GM23338 (cell line): ENCODE data around the gene SPNS3. TPM values are rescaled to one million over a fixed set of nuclear protein-coding genes. Genes with fewer than 3 reads are reported as not detected.

Source experiments
- ATAC-seq: fragments of 200-7000 bp; cut with Tn5 transposase; 3 replicates; pipeline ENCODE4 v1.9.1; 2020
- DNase-seq: peaks from one replicate; pipeline ENCODE4 v3.0.0-alpha.2; 2015; ENCODE audit warnings: low spot score
- H2AFZ ChIP-seq: fragments of 200-600 bp; sonication (generic); 2 replicates; pipeline ENCODE4 v1.8.0; 2016; ENCODE audit warnings: antibody characterized with exemption, mild to moderate bottlenecking, moderate library complexity
- H3F3A ChIP-seq: fragments of 200-600 bp; sonication (generic); replicated peaks from 2 replicates; pipeline ENCODE4 v1.8.0; 2017; ENCODE audit warnings: antibody characterized with exemption, mixed run types, low read depth
- H3K27ac ChIP-seq: fragments of 200-600 bp; sonication (generic); 2 replicates; pipeline ENCODE4 v1.6.1; 2016; ENCODE audit warnings: low read depth
- H3K27me3 ChIP-seq: fragments of 200-600 bp; sonication (generic); 2 replicates; pipeline ENCODE4 v1.8.0; 2016; ENCODE audit warnings: mild to moderate bottlenecking, mixed run types, moderate library complexity; ENCODE audit not compliant: insufficient read depth
- H3K36me3 ChIP-seq: fragments of 200-600 bp; sonication (generic); 2 replicates; pipeline ENCODE4 v1.8.0; 2016; ENCODE audit warnings: mild to moderate bottlenecking; ENCODE audit not compliant: insufficient read depth
- H3K4me1 ChIP-seq: fragments of 200-600 bp; sonication (generic); 2 replicates; pipeline ENCODE4 v1.8.0; 2016; ENCODE audit warnings: mild to moderate bottlenecking, moderate library complexity; ENCODE audit not compliant: insufficient read depth
- H3K4me2 ChIP-seq: fragments of 200-600 bp; sonication (generic); 2 replicates; pipeline ENCODE4 v1.7.1; 2017; ENCODE audit warnings: mixed run types
- H3K4me3 ChIP-seq: fragments of 200-600 bp; sonication (generic); 2 replicates; pipeline ENCODE4 v1.6.1; 2016; ENCODE audit warnings: mixed run types
- H3K79me2 ChIP-seq: fragments of 200-600 bp; sonication (generic); replicated peaks from 2 replicates; pipeline ENCODE4 v1.8.0; 2017; ENCODE audit warnings: mild to moderate bottlenecking; ENCODE audit not compliant: insufficient read depth
- H3K9me2 ChIP-seq: fragments of 200-600 bp; sonication (generic); 2 replicates; pipeline ENCODE4 v1.8.0; 2017; ENCODE audit not compliant: insufficient read depth
- H4K20me1 ChIP-seq: fragments of 200-600 bp; sonication (generic); replicated peaks from 2 replicates; pipeline ENCODE4 v1.8.0; 2017; ENCODE audit warnings: mild to moderate bottlenecking; ENCODE audit not compliant: insufficient read depth
- H3K27ac Mint-ChIP-seq: 2 replicates; pipeline ENCODE4 v1.8.0; 2020; ENCODE audit warnings: inconsistent platforms, mild to moderate bottlenecking, moderate library complexity, mixed read lengths
- H3K27me3 Mint-ChIP-seq: 3 replicates; pipeline ENCODE4 v1.8.0; 2022; ENCODE audit warnings: low read depth, mild to moderate bottlenecking, moderate library complexity, mixed read lengths, inconsistent platforms; ENCODE audit not compliant: insufficient read depth, poor library complexity
- H3K36me3 Mint-ChIP-seq: 3 replicates; pipeline ENCODE4 v1.8.0; 2021; ENCODE audit warnings: low read depth, mild to moderate bottlenecking, inconsistent platforms, moderate library complexity, mixed read lengths
- H3K4me1 Mint-ChIP-seq: 3 replicates; pipeline ENCODE4 v1.8.0; 2020; ENCODE audit warnings: mild to moderate bottlenecking, inconsistent platforms, mixed read lengths
- H3K4me3 Mint-ChIP-seq: 3 replicates; pipeline ENCODE4 v1.8.0; 2021; ENCODE audit warnings: moderate library complexity, mild to moderate bottlenecking, inconsistent platforms, mixed read lengths
- H3K9me3 Mint-ChIP-seq: 3 replicates; pipeline ENCODE4 v1.8.0; 2020; ENCODE audit warnings: moderate library complexity, mild to moderate bottlenecking, inconsistent platforms, mixed read lengths
- ETS1 ChIP-seq: IDR thresholded peaks from 2 replicates; pipeline ENCODE4 v1.6.1; 2016; ENCODE audit warnings: antibody characterized with exemption
- EZH2 ChIP-seq: fragments of 200-600 bp; sonication (generic); IDR thresholded peaks from one replicate; pipeline ENCODE4 v1.8.0; 2017; ENCODE audit warnings: antibody characterized with exemption, mild to moderate bottlenecking, low read depth; ENCODE audit not compliant: unreplicated experiment
- EZH2phosphoT487 ChIP-seq: fragments of 200-600 bp; sonication (generic); IDR thresholded peaks from one replicate; pipeline ENCODE4 v1.8.1; 2018; ENCODE audit warnings: antibody characterized with exemption; ENCODE audit not compliant: unreplicated experiment
- JUNB ChIP-seq: IDR thresholded peaks from one replicate; pipeline ENCODE4 v1.6.1; 2016; ENCODE audit warnings: antibody characterized with exemption; ENCODE audit not compliant: unreplicated experiment
- NANOG ChIP-seq: IDR thresholded peaks from 2 replicates; pipeline ENCODE4 v1.6.1; 2016; ENCODE audit warnings: antibody characterized with exemption, borderline replicate concordance
- POLR2AphosphoS5 ChIP-seq: IDR thresholded peaks from 2 replicates; pipeline ENCODE4 v1.6.1; 2016; ENCODE audit warnings: antibody characterized with exemption, low read depth
- STAT1 ChIP-seq: IDR thresholded peaks from one replicate; pipeline ENCODE4 v1.6.1; 2016; ENCODE audit warnings: antibody characterized with exemption; ENCODE audit not compliant: unreplicated experiment
- ZNF462 ChIP-seq: fragments of 250-450 bp; sonication (Bioruptor Pico); IDR thresholded peaks from 2 replicates; pipeline ENCODE4 v1.5.0; 2020; ENCODE audit warnings: mild to moderate bottlenecking, moderate library complexity
- polyA plus RNA-seq: library from polyadenylated mRNA; unstranded; fragments of >200 nt; fragmentation: Nextera tagmentation; extraction: Ambion mirVana; gene quantifications from 2 replicates; pipeline ENCODE4 v1.2.1, GENCODE V29; 2016
- total RNA-seq: library from RNA; depleted of rRNA; stranded (reverse); fragments of >200 nt; shearing (Covaris generic); gene quantifications from 2 replicates; pipeline ENCODE4 v1.2.3, GENCODE V29; 2014
- TF ChIP-seq, protein P1 (sequence below), 2 experiments: fragments of 200-600 bp in 1 of 2; sonication (generic) in 1 of 2; conservative IDR thresholded peaks; 2 replicates each; pipeline versions ENCODE4 v1.5.1 to v1.6.1; 2016 to 2017; ENCODE audit warnings: antibody characterized with exemption in 2 of 2, low read depth in 2 of 2, mild to moderate bottlenecking in 2 of 2, moderate library complexity in 1 of 2
- TF ChIP-seq, protein P2 (sequence below): IDR thresholded peaks from one replicate; pipeline ENCODE4 v1.6.1; 2018; ENCODE audit warnings: antibody characterized with exemption; ENCODE audit not compliant: unreplicated experiment

Gene SPNS3
- total and polyA plus RNA-seq, 2 experiments from 2014 or later: not detected

DNA sequence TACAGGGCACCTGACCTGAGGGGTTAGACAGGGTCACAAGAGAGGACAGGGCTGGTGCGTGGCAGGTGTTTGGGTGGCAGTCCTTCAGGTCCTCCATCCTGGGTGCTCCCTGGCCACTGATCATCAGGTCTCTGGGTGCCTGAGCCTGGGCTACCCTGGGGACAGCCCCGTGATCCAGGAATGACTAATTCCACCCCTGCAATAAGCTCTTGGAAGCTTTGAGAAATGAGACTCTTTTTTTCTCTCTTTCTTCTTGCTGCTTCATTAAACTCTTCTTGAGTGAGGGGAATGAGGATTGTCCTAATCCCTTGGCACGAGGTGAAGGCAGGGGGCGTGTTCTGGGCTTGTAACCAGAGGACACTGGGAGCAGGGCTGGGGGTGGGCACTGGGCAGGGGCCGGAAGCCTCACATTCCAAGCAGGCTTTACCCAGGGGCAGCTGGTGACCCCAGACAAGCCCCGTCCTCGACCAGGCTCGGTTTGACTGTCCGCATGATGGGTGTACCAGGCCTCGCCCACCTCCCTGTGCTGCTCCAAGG lies 43.6 kb downstream of the SPNS3 start:
- ATAC-seq (peak; percentile 11; the same call in 2 of the 3 replicates), DNase-seq (no peak)
- no peak for TF ChIP-seq STAT1
- TF ChIP-seq ZNF462 (CRISPR knock-in tag): no peak
- no peak for TF ChIP-seq NANOG
- TF ChIP-seq, protein P1, sequence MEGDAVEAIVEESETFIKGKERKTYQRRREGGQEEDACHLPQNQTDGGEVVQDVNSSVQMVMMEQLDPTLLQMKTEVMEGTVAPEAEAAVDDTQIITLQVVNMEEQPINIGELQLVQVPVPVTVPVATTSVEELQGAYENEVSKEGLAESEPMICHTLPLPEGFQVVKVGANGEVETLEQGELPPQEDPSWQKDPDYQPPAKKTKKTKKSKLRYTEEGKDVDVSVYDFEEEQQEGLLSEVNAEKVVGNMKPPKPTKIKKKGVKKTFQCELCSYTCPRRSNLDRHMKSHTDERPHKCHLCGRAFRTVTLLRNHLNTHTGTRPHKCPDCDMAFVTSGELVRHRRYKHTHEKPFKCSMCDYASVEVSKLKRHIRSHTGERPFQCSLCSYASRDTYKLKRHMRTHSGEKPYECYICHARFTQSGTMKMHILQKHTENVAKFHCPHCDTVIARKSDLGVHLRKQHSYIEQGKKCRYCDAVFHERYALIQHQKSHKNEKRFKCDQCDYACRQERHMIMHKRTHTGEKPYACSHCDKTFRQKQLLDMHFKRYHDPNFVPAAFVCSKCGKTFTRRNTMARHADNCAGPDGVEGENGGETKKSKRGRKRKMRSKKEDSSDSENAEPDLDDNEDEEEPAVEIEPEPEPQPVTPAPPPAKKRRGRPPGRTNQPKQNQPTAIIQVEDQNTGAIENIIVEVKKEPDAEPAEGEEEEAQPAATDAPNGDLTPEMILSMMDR (conservative IDR thresholded peaks at IDR 0.05; ENCODE audit: low read depth in 2 of 2): no peak
- no peak for TF ChIP-seq JUNB
- TF ChIP-seq ETS1: no peak
- no peak for TF ChIP-seq POLR2AphosphoS5
- TF ChIP-seq EZH2phosphoT487: no peak
- TF ChIP-seq EZH2: no peak
- TF ChIP-seq, protein P2, sequence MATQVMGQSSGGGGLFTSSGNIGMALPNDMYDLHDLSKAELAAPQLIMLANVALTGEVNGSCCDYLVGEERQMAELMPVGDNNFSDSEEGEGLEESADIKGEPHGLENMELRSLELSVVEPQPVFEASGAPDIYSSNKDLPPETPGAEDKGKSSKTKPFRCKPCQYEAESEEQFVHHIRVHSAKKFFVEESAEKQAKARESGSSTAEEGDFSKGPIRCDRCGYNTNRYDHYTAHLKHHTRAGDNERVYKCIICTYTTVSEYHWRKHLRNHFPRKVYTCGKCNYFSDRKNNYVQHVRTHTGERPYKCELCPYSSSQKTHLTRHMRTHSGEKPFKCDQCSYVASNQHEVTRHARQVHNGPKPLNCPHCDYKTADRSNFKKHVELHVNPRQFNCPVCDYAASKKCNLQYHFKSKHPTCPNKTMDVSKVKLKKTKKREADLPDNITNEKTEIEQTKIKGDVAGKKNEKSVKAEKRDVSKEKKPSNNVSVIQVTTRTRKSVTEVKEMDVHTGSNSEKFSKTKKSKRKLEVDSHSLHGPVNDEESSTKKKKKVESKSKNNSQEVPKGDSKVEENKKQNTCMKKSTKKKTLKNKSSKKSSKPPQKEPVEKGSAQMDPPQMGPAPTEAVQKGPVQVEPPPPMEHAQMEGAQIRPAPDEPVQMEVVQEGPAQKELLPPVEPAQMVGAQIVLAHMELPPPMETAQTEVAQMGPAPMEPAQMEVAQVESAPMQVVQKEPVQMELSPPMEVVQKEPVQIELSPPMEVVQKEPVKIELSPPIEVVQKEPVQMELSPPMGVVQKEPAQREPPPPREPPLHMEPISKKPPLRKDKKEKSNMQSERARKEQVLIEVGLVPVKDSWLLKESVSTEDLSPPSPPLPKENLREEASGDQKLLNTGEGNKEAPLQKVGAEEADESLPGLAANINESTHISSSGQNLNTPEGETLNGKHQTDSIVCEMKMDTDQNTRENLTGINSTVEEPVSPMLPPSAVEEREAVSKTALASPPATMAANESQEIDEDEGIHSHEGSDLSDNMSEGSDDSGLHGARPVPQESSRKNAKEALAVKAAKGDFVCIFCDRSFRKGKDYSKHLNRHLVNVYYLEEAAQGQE: no peak
- H3K79me2 ChIP-seq: no peaks in the 10 kb centered on the region
- no peaks in the 10 kb centered on the region for H3K27me3 ChIP-seq
- no peaks in the 10 kb centered on the region for H3K9me3 Mint-ChIP-seq
- H3K4me1 ChIP-seq: no peaks in the 10 kb centered on the region
- no peak overlapping the region for H2AFZ ChIP-seq
- no peak overlapping the region for H3K4me2 ChIP-seq
- no peaks in the 10 kb centered on the region for H3F3A ChIP-seq
- H3K36me3 Mint-ChIP-seq: no peaks in the 10 kb centered on the region
- H3K4me3 ChIP-seq: no peak overlapping the region
- H3K27ac Mint-ChIP-seq: no peak overlapping the region
- no peaks in the 10 kb centered on the region for H3K36me3 ChIP-seq
- H3K9me2 ChIP-seq: no peaks in the 10 kb centered on the region
- H3K4me1 Mint-ChIP-seq: peaks cover 11% of the 10 kb centered on the region
- H4K20me1 ChIP-seq: no peaks in the 10 kb centered on the region
- no peak overlapping the region for H3K4me3 Mint-ChIP-seq
- H3K27ac ChIP-seq: no peak overlapping the region
- H3K27me3 Mint-ChIP-seq: peaks cover 17% of the 10 kb centered on the region
